ENCODE results near the gene GAS7.

Gene GAS7

DNA sequence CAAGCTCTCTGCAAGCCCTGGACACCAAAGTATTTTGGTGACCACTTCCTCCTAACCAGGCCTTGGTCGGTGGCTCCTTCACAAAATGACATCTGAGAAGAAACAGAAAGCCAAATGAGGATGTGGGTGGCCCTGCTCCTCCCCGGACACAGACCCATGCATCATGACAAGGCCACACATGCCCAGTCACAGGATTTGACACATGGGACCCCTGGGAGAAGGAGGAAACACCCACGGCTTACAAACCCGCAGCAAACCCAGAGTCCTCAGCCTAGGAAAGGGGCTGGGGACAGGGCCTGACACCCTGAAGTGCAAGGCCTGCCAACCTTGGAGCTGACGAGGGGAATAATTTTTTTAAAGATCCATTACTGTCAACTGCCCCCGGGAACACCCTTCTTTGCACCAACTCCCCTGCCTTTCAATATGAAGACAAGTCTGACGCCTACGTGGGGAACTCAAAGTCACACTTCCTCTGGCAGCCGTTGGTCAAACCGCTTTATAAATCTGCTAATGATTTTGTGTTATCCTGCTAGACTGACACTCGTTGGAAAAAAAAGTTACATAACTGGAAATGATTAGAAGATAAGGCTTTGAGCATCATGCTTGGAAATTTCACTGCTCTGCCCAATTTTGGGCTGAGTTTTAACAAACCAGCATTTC is 41.3 kb downstream of the GAS7 start:
- H3K9ac ChIP-seq (ENCODE audit: insufficient read length) = no peak overlapping the region
- H3K9me3 ChIP-seq (ENCODE audit: low read depth, low read length) = no peaks in the 10 kb centered on the region
- no peak overlapping the region for H3K4me3 ChIP-seq
- no peak for DNase-seq (ENCODE audit: low read depth, low spot score)
- TF ChIP-seq EZH2 (IDR thresholded peaks at IDR 0.05) (no peak), POLR2AphosphoS5 (IDR thresholded peaks at IDR 0.05; ENCODE audit: borderline replicate concordance, low read depth, low read length) (no peak)
- no peak overlapping the region for H3K27ac ChIP-seq
- no peaks in the 10 kb centered on the region for H3K36me3 ChIP-seq (ENCODE audit: insufficient read depth, low read length)

DNA sequence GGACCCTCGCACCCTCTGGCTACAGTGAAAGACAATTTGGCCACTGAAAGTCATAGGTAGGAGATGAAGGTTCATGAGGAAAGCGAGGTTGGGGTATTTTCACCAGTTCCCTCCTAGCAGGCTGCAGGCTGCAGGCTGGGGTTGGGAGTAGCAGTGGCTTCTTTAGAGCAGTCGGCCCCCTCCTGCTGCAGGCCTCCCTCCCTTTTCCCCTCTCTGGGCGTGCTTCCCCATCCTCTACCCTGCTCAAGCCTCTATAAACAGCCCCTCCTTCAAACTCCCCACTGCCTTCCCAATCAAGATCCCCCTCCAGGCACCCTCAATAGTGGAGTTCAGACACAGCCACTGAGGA is 41.8 kb downstream of the GAS7 start:
- Histone ChIP-seq H3K9me3 (ENCODE audit: low read depth, low read length) (no peaks in the 10 kb centered on the region), H3K4me3 (no peak overlapping the region), H3K36me3 (ENCODE audit: insufficient read depth, low read length) (no peaks in the 10 kb centered on the region), H3K9ac (ENCODE audit: insufficient read length) (no peak overlapping the region), H3K27ac (no peak overlapping the region)
- TF ChIP-seq FOXP2 (optimal IDR thresholded peaks at IDR 0.05; ENCODE audit: control extremely low read depth, extremely low read length, insufficient read depth) (no peak), POLR2AphosphoS5 (IDR thresholded peaks at IDR 0.05; ENCODE audit: borderline replicate concordance, low read depth, low read length) (no peak), EZH2 (IDR thresholded peaks at IDR 0.05) (no peak)
- no peak for DNase-seq (ENCODE audit: low read depth, low spot score)

DNA sequence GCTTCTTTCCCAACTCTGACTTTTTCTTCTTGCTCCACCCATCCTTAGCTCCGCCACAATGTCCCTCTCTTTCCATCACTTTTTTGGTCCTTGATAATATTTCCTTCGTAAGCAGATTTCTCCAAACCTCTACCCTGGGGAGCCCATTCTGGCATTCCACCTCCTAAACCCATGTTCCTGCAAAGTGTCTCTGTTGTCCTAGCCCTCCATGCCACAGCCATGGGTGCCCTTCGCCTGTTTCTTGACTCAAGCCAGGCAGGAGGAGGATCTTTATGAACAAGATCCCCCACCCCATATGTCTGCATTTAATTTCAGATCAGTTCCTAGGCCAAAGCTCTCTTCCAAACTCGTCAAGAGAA is 42.4 kb downstream of the GAS7 start:
- DNase-seq (ENCODE audit: low read depth, low spot score) = no peak
- Histone ChIP-seq H3K9ac (ENCODE audit: insufficient read length) (no peak overlapping the region), H3K4me3 (no peak overlapping the region), H3K36me3 (ENCODE audit: insufficient read depth, low read length) (no peaks in the 10 kb centered on the region), H3K27ac (no peak overlapping the region), H3K9me3 (ENCODE audit: low read depth, low read length) (no peaks in the 10 kb centered on the region)
- TF ChIP-seq FOXP2 (optimal IDR thresholded peaks at IDR 0.05; ENCODE audit: control extremely low read depth, extremely low read length, insufficient read depth) = no peak
- TF ChIP-seq POLR2AphosphoS5 (IDR thresholded peaks at IDR 0.05; ENCODE audit: borderline replicate concordance, low read depth, low read length) = no peak
- no peak for TF ChIP-seq EZH2 (IDR thresholded peaks at IDR 0.05)

DNA sequence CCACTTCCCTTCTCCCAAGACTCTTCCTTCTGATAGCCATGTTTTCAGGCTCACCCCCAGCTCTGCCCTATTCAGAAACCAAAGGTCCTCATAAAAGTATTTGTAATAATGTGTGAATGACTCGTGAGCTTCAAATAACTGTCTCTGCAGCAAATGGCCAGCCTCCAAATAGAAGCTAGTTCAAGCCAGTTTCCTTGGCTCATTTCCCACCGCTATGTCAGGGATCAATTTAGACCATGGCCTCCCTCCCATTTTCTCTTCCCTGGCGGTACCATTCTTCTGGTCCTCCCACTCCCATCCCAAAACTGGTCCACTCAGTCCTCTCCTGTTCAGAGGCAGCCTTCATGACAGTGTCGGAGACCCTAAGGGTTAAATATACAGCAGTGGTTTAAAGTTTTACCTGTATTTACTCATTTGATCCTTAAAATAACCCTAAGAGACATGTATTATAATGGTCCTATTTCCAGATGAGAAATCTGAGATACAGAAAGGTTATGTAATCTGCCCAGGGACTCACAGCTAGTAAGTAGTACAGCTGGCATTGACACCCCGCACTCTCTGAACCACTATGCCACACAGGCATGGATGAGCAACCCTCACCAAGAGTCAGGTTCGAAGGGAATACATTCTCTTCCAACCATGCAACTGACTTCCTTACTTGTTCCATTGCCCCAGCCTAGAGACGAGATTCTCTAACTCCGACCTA is 42.9 kb downstream of the GAS7 start:
- Histone ChIP-seq H3K36me3 (ENCODE audit: insufficient read depth, low read length) (no peaks in the 10 kb centered on the region), H3K27ac (no peak overlapping the region), H3K4me3 (no peak overlapping the region), H3K9me3 (ENCODE audit: low read depth, low read length) (no peaks in the 10 kb centered on the region), H3K9ac (ENCODE audit: insufficient read length) (no peak overlapping the region)
- TF ChIP-seq FOXP2 (optimal IDR thresholded peaks at IDR 0.05; ENCODE audit: control extremely low read depth, extremely low read length, insufficient read depth) (no peak), POLR2AphosphoS5 (IDR thresholded peaks at IDR 0.05; ENCODE audit: borderline replicate concordance, low read depth, low read length) (no peak), EZH2 (IDR thresholded peaks at IDR 0.05) (no peak)
- no peak for DNase-seq (ENCODE audit: low read depth, low spot score)

DNA sequence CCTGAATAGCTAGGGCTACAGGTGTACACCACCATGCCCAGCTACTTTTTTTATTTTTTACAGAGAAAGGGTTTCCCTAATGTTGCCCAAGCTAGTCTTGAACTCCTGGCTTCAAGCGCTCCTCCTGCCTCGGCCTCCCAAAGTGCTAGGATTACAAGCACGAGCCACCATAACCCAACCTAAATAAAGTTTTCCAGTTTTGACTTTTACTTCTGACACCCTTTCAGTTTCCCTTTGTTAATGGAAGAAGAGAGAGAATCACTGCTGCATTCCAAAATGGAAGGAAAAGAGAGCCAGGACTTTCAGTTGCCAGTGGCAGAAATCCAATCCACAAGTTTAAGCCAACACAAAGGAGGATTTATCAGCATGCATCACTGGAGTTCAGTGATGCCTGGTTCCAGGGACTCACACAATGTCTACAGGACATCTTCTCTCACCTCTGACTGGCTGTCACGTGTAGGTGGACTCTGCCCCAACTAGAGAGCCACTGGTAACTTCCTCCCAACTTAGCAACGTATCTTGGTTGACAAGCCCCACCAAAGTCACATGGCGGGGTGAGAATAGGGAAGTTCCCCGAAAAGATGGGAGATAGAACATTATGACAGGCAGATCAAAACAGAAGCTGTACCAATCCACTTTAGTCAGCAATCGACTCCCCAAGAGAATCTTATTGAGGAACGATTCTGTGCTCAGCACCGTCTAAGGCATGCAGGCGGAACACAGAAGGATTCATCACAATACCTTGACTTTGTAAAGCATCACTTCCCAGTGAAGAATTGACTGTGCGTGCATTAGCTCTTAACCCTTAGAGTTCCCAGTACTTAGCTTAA is 46.5 kb downstream of the GAS7 start:
- H3K9ac ChIP-seq (ENCODE audit: insufficient read length) = no peak overlapping the region
- no peak for TF ChIP-seq POLR2AphosphoS5 (IDR thresholded peaks at IDR 0.05; ENCODE audit: borderline replicate concordance, low read depth, low read length)
- no peak for TF ChIP-seq FOXP2 (optimal IDR thresholded peaks at IDR 0.05; ENCODE audit: control extremely low read depth, extremely low read length, insufficient read depth)
- TF ChIP-seq EZH2 (IDR thresholded peaks at IDR 0.05) = no peak
- H3K27ac ChIP-seq = no peak overlapping the region
- no peak for DNase-seq (ENCODE audit: low read depth, low spot score)
- H3K9me3 ChIP-seq (ENCODE audit: low read depth, low read length) = no peaks in the 10 kb centered on the region
- no peak overlapping the region for H3K4me3 ChIP-seq
- H3K36me3 ChIP-seq (ENCODE audit: insufficient read depth, low read length) = no peaks in the 10 kb centered on the region

DNA sequence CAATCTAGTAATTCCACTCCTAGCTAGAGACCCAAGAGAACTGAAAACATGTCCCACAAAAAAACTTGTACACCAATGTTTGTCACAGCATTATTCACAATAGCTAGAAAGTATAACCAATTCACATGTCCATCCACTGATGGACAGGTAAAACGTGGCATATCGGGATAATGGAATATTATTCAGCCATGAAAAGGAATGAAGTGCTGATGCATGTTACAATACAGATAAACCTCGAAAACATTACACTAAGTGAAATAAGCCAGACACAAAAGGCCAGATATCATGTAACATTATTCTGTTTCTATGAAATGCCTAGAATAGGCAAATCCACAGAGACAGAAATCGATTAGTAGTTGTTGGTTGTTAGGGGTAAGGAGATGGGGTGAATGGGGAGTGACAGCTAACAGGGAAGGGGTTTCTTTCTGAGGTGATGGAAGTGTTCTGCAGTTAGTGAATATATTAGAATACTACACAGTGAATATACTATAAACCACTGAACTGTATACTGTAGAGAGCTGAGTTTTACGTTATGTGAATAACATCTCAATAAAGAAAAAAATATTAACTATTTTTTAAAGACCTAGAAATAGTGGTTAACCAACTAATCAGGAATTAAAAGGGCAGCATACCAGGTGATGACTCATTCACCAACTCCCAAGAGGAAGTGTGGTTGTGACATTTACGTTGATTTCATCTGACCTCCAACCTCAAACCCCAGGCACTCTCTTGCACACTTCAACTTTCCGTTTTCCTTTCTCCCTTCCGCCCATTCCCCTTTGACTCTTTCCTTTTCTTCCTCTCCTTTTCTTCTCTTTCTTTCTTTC is 48.6 kb downstream of the GAS7 start:
- no peak overlapping the region for H3K27ac ChIP-seq
- TF ChIP-seq POLR2AphosphoS5 (IDR thresholded peaks at IDR 0.05; ENCODE audit: borderline replicate concordance, low read depth, low read length) (no peak), EZH2 (IDR thresholded peaks at IDR 0.05) (no peak), FOXP2 (optimal IDR thresholded peaks at IDR 0.05; ENCODE audit: control extremely low read depth, extremely low read length, insufficient read depth) (no peak)
- H3K9me3 ChIP-seq (ENCODE audit: low read depth, low read length) = no peaks in the 10 kb centered on the region
- DNase-seq (ENCODE audit: low read depth, low spot score) = no peak
- H3K4me3 ChIP-seq = no peak overlapping the region
- H3K9ac ChIP-seq (ENCODE audit: insufficient read length) = no peak overlapping the region
- no peaks in the 10 kb centered on the region for H3K36me3 ChIP-seq (ENCODE audit: insufficient read depth, low read length)

DNA sequence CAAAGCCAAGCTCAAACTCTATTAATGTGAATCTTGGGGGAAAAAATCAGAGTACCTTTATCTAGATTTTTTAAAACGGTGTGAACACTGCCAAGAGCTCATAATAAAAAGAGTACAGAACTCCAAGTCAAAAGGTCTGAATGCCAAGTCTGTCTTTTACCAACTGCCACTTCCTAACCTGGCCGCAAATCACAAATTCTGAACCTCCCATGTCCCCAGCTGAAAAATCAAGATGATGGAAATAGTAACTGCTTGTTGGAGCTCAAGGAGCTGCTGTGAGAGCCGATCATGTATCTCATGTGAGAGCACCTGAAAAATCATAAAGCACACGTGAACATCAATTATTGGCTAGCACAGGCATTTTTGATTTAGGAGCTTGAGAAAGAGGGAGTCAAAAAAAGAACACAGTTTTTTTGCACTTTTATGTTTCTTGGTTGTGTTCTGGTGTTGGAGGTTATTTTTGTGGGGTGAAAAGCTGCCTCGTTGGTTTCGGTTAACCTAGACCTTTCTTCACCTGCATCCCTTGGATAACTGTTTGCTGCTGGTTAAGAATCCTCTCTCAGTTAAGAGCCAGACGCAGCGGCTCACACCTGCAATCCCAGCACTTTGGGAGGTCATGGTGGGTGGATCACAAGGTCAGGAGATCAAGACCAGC is 50.5 kb downstream of the GAS7 start:
- Histone ChIP-seq H3K9me3 (ENCODE audit: low read depth, low read length) (no peaks in the 10 kb centered on the region), H3K4me3 (no peak overlapping the region), H3K9ac (ENCODE audit: insufficient read length) (no peak overlapping the region), H3K27ac (no peak overlapping the region), H3K36me3 (ENCODE audit: insufficient read depth, low read length) (no peaks in the 10 kb centered on the region)
- TF ChIP-seq POLR2AphosphoS5 (IDR thresholded peaks at IDR 0.05; ENCODE audit: borderline replicate concordance, low read depth, low read length) = no peak
- no peak for TF ChIP-seq EZH2 (IDR thresholded peaks at IDR 0.05)
- TF ChIP-seq FOXP2 (optimal IDR thresholded peaks at IDR 0.05; ENCODE audit: control extremely low read depth, extremely low read length, insufficient read depth) = no peak
- no peak for DNase-seq (ENCODE audit: low read depth, low spot score)
